Head of caudate nucleus (tissue), 42 donors: Measurements from ENCODE around the gene OR10A3.
"Not testable (repeated sequence)": the region's sequence is repeated elsewhere in the genome, so short reads cannot be mapped to it uniquely, and the experiment has no call there.

Source experiments
- DNase-seq, 42 donors: peaks; one replicate each; pipeline versions ENCODE4 v3.0.0 to v3.0.0-alpha.2; 2020 to 2021; ENCODE audit warnings: mixed read lengths in 7 of 42
- intact Hi-C: fragments of 100-400 bp; cut with DNase I; formaldehyde crosslinking; loops from one replicate; pipeline ENCODE4 v1.15.0; 2022

The OR10A3 gene, protein sequence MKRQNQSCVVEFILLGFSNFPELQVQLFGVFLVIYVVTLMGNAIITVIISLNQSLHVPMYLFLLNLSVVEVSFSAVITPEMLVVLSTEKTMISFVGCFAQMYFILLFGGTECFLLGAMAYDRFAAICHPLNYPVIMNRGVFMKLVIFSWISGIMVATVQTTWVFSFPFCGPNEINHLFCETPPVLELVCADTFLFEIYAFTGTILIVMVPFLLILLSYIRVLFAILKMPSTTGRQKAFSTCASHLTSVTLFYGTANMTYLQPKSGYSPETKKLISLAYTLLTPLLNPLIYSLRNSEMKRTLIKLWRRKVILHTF

DNA sequence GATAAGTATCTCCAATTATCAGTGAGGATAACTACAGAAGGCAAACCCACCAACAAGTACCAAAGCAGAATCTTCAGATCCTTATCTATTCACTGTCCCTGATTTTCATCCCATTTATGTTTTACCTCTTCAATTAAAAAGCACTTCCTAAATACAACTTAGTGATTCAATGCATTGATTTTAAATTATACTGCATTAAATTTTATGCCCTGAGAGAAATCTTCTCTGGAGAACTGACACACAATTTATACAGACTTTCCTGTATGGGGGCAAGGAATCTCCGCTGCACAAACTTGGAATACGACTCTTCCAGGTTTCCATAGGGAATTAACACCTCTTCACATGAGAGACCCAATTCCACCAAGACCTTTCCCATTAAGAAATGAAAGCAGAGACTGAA, at the start of gene OR10A3:
Gene OR10A3, minus strand, starts transcription at position 101 of the 400 bp plus-strand sequence. CDS start 2,188 bp downstream, outside the sequence.
- no peak for DNase-seq
- intact Hi-C loops: no loop called here

DNA sequence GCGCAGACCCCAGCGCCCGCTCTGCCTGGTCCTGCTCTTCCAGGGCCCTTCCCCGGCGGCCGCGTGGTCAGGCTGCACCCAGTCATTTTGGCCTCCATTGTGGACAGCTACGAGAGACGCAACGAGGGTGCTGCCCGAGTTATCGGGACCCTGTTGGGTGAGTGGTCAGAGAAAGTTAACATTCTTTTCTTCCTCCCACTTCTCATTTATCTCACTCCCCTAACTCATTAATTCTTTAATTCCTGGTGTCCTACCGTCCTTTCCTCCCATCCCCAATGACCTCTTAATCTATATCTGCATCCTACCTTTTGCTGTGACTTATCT, 46.0 kb upstream of the OR10A3 start:
- intact Hi-C loops: loop anchor here (5.0 to 10.0 kb wide), 3 partner anchors 95 to 893 kb away; partner anchors contain the start of gene SYT9

DNA sequence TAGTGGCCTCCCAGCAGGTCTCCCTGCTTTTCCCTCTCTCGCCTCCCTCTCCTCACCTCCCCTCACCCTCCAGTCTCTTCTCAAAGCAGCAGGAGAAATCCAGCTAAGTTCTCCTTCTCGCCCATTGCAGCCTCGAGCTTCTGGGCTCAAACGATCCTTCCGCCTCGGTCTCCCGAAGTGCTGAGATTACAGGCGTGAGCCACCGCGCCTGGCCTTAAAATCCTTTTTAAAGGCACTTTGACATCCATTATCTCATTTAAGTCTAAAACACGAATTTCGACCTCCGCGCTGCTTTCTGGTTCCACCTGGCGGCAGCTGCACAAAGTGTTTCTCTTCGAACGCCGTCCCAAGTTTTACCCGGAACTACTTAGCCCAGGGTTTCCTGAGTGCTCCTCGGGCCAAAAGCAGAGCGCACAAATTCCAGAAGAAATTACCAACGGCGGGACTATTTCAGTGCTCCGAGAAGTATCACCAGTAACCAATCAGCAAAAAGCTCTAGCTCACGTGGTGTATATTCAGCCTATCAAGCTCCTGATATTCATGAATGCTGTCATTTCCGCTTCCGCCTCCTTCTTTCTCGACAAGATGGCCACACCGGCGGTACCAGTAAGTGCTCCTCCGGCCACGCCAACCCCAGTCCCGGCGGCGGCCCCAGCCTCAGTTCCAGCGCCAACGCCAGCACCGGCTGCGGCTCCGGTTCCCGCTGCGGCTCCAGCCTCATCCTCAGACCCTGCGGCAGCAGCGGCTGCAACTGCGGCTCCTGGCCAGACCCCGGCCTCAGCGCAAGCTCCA, 45.5 kb upstream of the OR10A3 start, which contains the start of gene EIF3F:
Gene EIF3F, plus strand, starts transcription at position 570 of the 792 bp plus-strand sequence. Its CDS starts 16 bp downstream, at position 586.
- peak; percentile 82 to 98 (median 94) for DNase-seq
- intact Hi-C loops: loop anchor here (5.0 to 10.0 kb wide), 3 partner anchors 95 to 892 kb away; partner anchors contain the start of gene SYT9

More for the DNA sequence above, 46.0 kb upstream of the OR10A3 start:
- not testable (repeated sequence) for DNase-seq

DNA sequence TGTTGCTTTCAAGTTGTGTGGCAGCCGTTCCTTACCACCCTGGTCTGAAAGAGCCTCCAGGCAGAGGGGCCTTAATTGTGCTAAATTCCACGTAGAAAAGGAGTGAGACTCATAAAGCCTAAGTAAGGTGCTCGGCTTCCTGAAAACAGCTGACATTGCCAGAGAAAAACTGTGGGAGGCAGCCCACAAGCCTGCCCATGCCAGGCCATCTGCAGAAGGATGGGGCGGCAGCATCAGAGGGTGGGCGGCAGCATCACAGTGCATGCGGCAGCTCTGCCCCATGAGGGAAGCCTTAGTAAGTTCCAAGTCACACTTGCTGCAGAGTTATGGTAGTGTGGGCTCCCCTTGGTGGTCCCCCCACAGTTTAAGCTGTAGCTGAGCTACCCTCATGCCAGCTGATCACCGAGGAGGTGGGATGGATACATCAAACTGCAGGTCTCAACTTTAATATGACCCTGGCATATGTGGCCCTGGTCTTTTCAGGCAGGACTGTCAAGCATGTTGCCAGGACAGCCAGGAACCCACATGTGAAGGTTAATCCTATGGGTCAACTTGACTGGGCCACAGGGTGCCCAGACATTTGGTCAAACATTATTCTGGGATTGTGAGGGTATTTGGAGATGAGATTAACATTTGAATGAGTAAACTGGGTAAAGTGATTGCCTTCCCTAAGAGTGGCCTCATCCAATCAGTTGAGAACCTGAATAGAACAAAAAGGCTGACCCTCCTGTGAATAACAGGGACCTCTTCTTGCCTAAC, 42.5 kb upstream of the OR10A3 start:
- no peak for DNase-seq
- intact Hi-C loops: loop anchor here (10.0 kb wide), 2 partner anchors 729 to 889 kb away; partner anchors contain the start of gene SYT9

DNA sequence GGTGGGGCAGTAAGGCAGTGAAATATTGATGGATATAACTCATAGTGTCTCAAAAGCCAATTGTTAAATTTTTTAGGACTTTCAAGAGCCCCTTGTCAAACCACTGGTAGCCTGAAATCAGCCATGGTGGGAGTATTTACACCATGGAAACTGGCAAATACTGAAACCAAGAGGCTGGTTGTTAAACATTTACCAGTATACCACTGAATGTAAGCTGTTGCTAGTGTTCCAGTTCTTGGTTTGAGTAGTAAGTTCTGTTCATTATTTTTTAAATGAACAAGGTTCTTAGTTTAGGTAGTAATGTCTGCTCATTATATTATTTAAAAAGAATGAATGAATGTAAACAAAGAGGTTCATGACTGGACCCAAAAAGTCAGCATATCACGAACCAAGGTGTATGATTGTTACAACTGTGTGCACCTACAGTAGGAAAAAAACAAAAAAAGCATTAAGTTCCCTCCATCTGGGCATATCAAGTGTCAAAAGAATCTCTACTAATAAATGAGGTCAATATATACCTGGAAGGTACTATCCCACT, 41.1 kb upstream of the OR10A3 start:
- intact Hi-C loops: loop anchor here (10.0 kb wide), 2 partner anchors 728 to 888 kb away; partner anchors contain the start of gene SYT9
- DNase-seq: no peak

DNA sequence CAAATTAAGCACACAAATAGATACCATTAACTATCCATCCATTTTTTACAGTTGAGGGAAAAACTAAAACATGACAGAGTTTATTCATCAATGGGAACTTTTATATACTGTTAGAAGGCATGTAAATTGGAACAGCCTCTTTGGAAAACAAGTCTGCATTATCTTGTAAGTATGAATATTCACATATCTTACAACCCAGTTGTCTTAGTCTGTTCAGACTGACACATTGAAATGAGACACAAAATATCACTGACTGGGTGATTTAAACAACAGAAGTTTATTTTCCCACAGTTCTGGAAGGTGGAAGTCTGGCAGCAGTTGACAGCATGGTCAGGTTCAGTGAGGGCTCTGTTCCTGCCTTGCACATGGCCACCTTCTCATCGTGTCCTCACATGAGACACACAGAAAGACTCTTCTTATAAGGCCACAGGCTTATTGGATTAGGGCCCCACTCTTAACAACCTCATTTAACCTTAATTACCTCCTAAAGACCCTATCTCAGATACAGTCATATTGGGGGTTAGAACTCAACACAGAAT, 40.2 kb upstream of the OR10A3 start:
- intact Hi-C loops: loop anchor here (10.0 kb wide), 2 partner anchors 727 to 887 kb away; partner anchors contain the start of gene SYT9
- DNase-seq: no peak

DNA sequence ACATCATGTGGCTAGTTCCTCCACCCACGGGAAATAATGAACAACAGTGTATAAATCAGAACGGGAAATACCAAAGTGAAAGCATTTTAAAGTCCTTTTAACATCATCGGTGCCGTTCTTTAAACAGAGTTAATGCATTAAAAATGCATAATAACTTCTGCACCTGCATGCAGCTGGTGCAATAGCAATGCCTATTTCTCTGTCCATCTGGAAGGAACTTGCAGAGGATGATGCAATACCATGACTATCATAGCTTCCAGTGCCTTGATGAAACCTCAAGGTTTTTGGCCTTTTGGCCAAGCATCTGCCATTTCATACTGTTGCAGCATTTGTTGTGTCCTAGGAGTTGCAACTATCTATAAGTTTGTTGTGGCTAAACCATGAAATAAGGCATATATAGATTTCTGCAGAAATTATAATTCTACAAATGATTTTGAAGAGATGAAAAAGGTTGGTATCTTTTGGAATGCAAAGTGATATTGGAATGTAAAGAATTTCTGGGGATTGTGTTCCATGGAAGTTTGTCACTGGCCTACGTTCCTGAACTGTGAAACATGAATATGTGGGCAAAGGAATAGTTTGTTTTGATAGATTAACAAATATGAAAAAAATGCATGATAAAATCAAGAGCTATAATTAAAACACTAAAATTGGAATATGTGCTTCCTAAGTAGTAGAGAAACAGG, 35.9 kb upstream of the OR10A3 start:
- DNase-seq: no peak
- intact Hi-C loops: no loop called here

DNA sequence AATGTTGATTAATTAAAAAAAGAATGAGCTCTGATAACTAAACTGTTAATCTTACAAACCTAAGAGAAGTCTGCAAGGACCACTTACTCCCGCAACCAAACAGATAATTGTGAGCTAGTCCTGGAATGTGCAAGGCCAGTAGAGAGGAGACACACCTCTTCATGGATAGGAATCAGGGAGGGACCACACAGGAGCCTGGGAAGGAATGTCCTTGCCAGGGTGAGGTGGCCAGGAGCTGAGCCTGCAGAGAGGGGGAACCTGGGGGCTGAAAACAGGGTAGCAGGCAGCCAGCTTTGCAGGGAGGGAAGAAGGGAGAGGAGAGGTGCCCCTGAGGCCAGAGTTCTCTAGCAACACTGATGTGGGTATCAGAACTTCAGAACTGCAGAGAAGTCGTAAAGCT, 33.2 kb upstream of the OR10A3 start:
- intact Hi-C loops: no loop called here
- no peak for DNase-seq

DNA sequence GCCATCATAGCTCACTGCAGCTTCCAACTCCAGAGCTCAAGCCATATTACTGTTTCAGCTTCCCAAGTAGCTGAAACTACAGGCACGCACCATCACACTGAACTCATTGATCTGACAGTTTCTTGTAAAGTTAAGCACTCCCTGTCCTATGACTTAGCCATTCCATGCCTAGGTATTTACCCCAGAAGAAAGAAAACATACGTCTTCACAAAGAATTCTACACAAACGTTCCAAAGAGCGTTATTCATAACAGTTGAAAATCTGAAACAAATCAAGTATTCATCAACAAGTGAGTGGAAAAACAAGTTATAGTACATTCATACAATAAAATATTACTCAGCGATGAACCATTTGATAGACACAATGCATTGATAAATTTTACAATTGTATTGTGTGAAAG, 31.5 kb upstream of the OR10A3 start:
- no peak for DNase-seq
- intact Hi-C loops: no loop called here

DNA sequence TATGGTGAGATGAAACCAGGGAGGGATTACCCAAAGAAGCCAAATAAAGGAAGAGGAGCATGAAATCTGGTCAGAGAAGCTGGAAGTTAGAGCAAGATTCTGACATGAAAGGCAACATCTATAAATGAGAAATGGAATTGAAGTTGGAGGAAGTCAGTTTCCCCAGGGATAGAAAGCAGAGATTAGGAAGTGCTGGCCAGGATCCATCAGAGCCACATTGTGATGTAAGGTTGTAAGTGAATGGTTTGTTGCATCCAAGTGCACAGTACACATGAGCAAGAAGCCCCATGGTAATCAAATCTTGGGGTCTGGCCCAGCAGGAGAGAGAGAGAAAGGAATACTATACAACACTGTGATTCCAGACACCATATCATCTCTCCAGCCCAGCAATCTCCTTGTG, 30.3 kb upstream of the OR10A3 start:
- no peak for DNase-seq
- intact Hi-C loops: no loop called here

DNA sequence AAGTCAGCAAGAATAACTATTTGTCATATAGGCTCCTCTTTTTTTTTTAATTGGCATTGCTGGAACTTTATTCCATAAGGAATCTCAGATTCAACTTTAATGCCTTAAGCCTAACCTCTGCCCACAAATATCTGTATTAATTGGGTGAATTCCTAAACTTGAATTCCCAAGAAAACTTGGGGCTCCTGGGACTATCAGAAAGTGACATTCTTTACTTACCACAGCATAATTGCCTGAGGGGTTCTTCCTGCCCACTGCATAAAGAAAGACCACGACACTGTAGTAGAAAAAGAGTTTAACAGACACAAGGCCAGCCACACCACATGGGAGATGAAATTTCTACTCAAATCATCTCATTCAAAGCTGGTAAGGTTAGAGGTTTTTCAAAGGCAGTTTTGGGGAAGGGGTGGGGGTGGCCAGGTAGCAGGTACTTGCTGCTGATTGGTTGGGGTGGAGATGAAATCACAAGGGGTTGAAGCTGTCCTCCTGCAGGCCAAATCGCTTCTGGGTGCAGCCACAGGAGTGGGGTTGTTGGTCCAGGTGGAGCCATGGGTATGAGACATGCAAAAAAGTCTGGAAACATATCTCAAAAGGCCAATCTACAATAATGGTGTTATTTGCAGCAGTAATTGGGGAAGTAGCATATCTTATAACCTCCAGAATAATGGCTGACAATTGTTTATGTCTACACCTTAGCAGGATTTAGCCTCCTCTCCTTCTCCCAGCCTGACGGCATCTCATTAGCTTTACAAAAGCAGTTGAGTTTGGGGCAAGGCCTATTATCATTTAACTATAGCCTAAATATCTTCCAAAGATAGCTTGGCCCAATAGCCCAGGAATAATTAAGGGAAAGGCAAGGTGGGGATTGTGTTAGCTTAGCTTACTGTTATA, 28.5 kb upstream of the OR10A3 start:
- intact Hi-C loops: no loop called here
- DNase-seq: no peak

DNA sequence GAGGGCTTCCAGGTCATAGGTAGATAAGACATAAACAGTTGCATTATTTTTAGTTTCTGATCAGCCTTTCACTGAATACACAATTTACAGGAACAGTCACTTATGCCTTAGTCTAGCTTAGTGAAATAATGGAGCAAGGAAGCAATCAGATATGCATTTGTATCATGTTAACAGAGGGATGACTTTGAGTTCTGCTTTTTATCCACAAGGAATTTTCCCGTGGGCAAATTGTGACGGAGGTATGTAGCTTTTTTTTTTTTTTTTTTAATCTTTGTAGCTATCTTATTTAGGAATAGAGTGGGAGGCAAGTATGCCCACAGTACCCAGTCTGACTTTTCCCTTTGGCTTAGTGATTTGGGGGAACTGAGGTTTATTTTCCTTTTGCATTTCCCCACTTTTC, 27.2 kb upstream of the OR10A3 start:
- intact Hi-C loops: no loop called here
- DNase-seq: no peak

DNA sequence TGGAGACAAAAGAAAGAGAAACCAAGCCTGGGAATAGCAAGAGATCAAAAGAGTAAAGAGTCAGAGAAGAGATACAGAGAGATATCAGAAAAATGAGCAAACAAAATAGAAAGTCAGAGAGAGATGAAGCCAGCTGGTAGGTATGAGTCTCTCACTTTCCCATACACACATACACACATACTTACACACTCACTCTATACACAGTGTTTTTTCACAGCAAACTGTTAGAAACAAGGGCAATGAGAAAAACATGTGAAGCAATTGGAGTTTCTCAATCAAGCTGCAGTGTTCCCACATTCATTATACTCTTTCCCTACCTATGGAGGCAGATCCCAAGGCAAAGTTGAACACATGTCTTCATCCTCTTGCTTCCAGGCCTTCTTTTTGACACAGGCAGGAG, 26.3 kb upstream of the OR10A3 start:
- no peak for DNase-seq
- intact Hi-C loops: no loop called here

DNA sequence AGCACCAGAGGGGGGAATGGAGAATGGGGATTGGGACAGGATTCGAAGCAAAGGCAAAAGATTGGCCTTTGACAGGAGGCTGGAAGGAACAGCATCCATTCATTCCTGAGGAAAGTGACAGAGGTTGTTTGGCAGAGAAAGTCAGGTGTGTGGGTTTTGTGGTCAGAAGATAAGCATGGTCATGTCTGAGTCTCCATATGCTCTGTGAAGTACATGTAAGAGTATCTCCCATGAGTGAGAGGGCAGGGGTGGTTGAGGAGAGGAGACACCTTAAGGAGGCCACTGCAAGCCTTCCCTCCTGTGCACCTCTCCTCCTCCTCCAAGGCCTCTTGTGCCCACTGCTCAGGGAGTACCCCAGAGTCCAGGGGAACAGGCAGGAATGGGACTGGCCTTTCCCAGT, 25.6 kb upstream of the OR10A3 start:
- no peak for DNase-seq
- intact Hi-C loops: no loop called here

DNA sequence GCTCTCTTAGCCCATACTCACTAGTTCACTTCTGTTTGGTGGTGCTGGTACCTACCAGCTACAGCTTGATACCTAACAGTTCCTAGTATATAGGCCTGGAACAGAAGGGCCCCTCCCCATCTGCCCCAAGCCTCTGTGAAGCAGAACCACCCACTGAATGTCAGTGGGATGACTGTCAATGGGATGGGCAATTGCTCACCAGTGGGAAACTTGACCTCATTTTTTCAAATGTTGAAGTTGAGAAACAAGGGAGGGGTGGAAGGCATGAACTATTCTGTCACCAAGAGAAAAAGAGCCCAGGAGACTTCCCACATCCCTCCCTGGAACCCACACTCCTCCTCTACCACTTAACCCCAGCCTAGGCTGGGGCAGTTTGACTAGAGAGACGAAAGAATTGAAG, 23.9 kb upstream of the OR10A3 start, which contains the start of gene NLRP10:
Gene NLRP10, minus strand, starts transcription at position 62 of the 400 bp plus-strand sequence. CDS start 1,952 bp downstream, outside the sequence.
- DNase-seq: no peak
- intact Hi-C loops: no loop called here

DNA sequence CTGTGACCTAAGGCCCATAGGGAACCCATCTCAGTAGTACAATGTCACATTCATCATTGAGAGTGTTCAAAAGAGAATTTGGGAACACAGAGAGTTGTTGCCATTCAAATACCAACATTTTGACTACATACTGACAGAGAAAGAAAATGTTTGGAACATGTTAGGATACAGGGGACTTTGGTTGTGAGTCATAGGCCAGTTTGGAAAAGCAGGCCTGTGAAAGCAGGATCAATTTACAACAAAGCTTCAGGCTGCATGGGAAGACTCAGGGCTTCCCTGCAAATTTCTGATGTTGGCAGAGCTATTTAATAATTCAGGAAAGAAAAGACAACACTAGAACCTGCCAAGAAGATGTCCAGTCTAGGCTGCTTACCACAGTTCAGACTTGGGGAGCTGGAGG, 23.4 kb upstream of the OR10A3 start:
- DNase-seq: no peak
- intact Hi-C loops: no loop called here

DNA sequence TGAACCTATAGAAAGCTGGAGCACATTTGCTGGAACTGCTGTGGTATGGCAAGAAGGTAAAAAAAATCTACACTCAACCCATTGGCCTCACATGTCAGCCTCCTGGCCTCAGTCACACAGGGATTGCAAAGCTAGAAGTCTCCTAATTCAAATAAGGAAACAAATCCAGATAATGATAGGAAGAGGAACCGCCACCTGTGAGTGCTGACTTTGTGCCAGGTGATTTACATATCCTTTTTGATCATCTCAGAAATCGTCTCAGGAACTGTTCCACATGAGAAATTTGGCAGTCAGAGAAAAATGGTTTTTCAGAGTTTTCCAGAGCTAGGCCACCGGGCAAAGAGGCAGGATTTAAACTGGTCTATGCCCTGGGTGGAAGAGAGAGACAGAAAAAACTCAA, 22.8 kb upstream of the OR10A3 start:
- intact Hi-C loops: no loop called here
- DNase-seq: no peak
